Omental fat pad (tissue), 4 donors: ENCODE measurements around the gene PLEKHG3. TPM values are rescaled to one million over a fixed set of nuclear protein-coding genes. Genes with fewer than 3 reads are reported as not detected.

Experiments
- ATAC-seq: fragments of 150-250 bp; one replicate; pipeline ENCODE4 v1.9.1; 2016; ENCODE audit warnings: mild to moderate bottlenecking, moderate library complexity; ENCODE audit not compliant: low FRiP score
- DNase-seq: peaks from one replicate; pipeline ENCODE4 v3.0.0-alpha.2; 2019; ENCODE audit warnings: low spot score
- CTCF ChIP-seq, 3 donors: fragments of 450-650 bp; IDR thresholded peaks; one replicate each; pipeline ENCODE4 v1.5.1; 2016 to 2017; ENCODE audit warnings: antibody characterized with exemption in 3 of 3, mild to moderate bottlenecking in 3 of 3, moderate library complexity in 2 of 3
- total RNA-seq, 4 donors: library from RNA; depleted of rRNA; stranded (reverse); fragments of >200 nt; gene quantifications; one replicate each; pipeline ENCODE4 v1.1.0, GENCODE V29; 2016

Gene PLEKHG3
- total RNA-seq, 4 donors from 2014 or later: 29.6 to 45.9 (median 37.5) TPM

- no peak for TF ChIP-seq CTCF (IDR thresholded peaks at IDR 0.05)
- DNase-seq: no peak
- ATAC-seq: peak; percentile 62
Measured at GRCh38 chr14:64720131-64720576, 15.9 kb downstream of the PLEKHG3 start.

GRCh38 chr14:64721391-64721791 lies 17.2 kb downstream of the PLEKHG3 start:
- ATAC-seq (peak; percentile 3), DNase-seq (no peak)
- TF ChIP-seq CTCF (IDR thresholded peaks at IDR 0.05): no peak

- DNase-seq (no peak), ATAC-seq (no peak)
- no peak for TF ChIP-seq CTCF (IDR thresholded peaks at IDR 0.05)
Measured at GRCh38 chr14:64721899-64722298, 17.7 kb downstream of the PLEKHG3 start.

- no peak for DNase-seq
Measured at GRCh38 chr14:64722842-64723447, 18.7 kb downstream of the PLEKHG3 start.

GRCh38 chr14:64723691-64724577 lies 19.7 kb downstream of the PLEKHG3 start:
- no peak for ATAC-seq
- no peak for TF ChIP-seq CTCF (IDR thresholded peaks at IDR 0.05)
- DNase-seq: no peak

More at GRCh38 chr14:64722842-64723447, 18.7 kb downstream of the PLEKHG3 start:
- ATAC-seq: no peak
- no peak for TF ChIP-seq CTCF (IDR thresholded peaks at IDR 0.05)

GRCh38 chr14:64724578-64724930 lies 20.3 kb downstream of the PLEKHG3 start:
- DNase-seq (no peak), ATAC-seq (no peak)
- TF ChIP-seq CTCF (IDR thresholded peaks at IDR 0.05): no peak
